ENCODE data around the gene ETV6.

The ETV6 gene

DNA sequence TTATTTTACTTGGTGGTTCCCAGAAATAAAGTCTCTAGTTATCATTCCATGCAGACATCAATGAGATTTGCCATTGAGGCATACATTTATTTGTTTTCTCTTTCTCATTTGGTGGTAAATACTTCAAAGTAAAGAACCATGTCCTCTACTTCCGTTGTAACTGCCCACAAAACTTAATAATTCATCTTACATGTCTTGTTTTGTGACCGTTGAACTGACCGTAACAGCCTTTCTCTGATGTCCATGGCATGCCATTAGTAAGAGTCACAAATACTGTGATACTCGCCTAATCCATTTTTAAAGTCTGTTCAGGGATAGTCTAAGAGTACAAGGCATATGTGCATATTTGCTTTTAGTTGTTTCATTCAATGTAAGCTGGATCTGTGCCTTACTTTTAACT, 145.3 kb downstream of the ETV6 start:
- Histone ChIP-seq H3K36me3 (ENCODE audit: insufficient read depth, low read length) (no peaks in the 10 kb centered on the region), H3K4me2 (ENCODE audit: low read length) (peak overlapping the region; percentile 3), H3K9ac (ENCODE audit: low read depth, low read length) (peak overlapping the region; percentile 47), H3K27me3 (ENCODE audit: control insufficient read depth, insufficient read depth, low read length) (no peaks in the 10 kb centered on the region), H3K4me1 (ENCODE audit: control insufficient read depth, insufficient read depth, low read length) (peaks cover 61% of the 10 kb centered on the region), H3K9me3 (replicated peaks; ENCODE audit: low read length) (no peaks in the 10 kb centered on the region), H3K4me3 (ENCODE audit: low read length) (no peak overlapping the region)

DNA sequence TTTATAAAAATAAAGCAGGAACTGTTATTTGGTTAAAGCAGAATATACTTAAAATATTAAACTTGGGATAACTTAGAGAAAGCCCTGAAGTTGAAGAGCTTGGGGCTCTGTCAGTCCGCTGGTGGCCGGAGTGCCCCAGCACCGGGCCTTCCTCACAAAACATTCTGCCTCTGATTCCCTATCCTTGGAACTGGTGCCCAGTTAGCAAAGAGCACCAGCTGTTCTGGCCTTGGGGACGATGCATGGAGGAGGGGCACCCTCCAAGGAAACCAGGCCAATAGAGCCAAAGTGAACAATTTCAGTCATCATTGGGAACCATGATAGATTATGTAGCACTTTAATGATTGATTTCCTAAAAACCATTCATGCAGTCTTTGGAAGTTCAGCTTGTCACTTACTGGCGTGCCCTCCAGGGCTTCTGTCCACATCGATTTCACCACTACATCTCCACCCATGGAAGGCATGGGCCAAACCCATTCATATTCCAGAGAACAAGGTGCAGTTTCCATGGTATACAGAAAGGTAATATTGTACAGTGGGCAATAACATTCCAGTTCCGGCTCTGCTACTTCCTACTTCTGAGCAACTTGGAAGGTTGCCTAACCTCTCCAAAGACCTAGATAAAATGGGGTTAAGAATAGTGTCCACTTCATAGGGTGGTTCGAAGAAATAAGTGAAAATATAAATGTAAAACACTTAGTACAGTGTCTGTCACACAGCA, 145.9 kb downstream of the ETV6 start:
- Histone ChIP-seq H3K36me3 (ENCODE audit: insufficient read depth, low read length) (no peaks in the 10 kb centered on the region), H3K4me2 (ENCODE audit: low read length) (peak overlapping the region; percentile 35), H3K27me3 (ENCODE audit: control insufficient read depth, insufficient read depth, low read length) (no peaks in the 10 kb centered on the region), H3K4me3 (ENCODE audit: low read length) (peak overlapping the region; percentile 32), H3K9me3 (replicated peaks; ENCODE audit: low read length) (no peaks in the 10 kb centered on the region), H3K4me1 (ENCODE audit: control insufficient read depth, insufficient read depth, low read length) (peaks cover 61% of the 10 kb centered on the region), H3K9ac (ENCODE audit: low read depth, low read length) (peak overlapping the region; percentile 47)

DNA sequence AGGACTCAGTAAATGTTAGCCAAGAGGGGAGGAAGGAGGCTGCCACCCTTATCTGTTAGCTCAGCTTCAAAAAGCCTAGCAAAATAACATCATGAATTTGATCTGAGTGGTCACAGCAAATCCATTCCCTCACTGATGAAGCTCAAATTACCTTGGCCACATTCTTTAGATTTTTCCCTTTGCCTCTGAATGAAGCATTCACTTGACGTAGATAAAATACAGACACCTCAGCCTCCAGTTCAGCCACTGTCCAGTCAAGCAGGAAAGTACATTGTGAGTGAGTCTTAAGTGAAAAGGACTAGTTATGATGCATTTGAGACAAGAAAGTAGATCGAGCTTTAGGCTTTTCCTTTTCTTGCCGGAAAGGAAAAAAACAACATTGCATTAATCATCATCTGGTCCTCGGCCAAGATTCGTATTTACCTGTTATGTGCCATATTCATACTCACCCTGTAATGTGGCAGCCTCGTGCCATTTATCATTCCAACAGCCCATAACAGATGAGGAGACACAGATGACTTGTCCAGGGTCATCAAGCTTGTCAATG, 146.5 kb downstream of the ETV6 start:
- Histone ChIP-seq H3K27me3 (ENCODE audit: control insufficient read depth, insufficient read depth, low read length) (no peaks in the 10 kb centered on the region), H3K4me3 (ENCODE audit: low read length) (peak overlapping the region; percentile 32), H3K9me3 (replicated peaks; ENCODE audit: low read length) (no peaks in the 10 kb centered on the region), H3K9ac (ENCODE audit: low read depth, low read length) (peak overlapping the region; percentile 47), H3K36me3 (ENCODE audit: insufficient read depth, low read length) (no peaks in the 10 kb centered on the region), H3K4me2 (ENCODE audit: low read length) (peak overlapping the region; percentile 35), H3K4me1 (ENCODE audit: control insufficient read depth, insufficient read depth, low read length) (peaks cover 61% of the 10 kb centered on the region)

DNA sequence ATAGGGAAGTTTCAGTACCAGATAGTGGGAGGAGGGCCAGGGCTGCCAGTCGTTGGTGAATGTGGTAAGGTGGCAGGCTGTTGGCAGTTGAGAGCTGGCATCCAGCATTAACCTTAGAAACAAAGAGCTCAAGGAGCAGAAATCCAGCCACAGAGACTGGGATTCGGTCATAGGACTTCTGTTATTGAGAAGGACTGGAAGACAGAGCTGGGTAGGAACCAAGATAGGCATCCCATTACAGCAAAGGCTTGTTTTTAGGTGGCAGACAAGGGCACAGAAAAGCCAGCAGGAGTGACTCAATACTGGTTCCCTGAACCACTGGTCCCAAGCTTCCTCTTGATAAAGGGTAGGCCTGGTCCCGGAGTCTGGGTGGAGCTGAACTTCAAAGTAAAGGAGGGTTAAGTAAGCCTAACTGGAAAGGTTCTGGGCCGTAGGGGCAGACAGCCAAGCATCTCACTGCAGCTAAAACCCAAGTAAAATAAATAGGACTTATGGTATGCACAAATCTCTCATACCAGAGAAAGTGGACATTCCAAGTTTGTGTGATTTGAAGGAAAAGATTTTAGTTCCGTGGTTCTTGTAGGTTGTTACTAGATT, 147.9 kb downstream of the ETV6 start:
- Histone ChIP-seq H3K36me3 (ENCODE audit: insufficient read depth, low read length) (no peaks in the 10 kb centered on the region), H3K4me2 (ENCODE audit: low read length) (peak overlapping the region; percentile 16), H3K4me1 (ENCODE audit: control insufficient read depth, insufficient read depth, low read length) (peaks cover 61% of the 10 kb centered on the region), H3K4me3 (ENCODE audit: low read length) (no peak overlapping the region), H3K9me3 (replicated peaks; ENCODE audit: low read length) (no peaks in the 10 kb centered on the region), H3K9ac (ENCODE audit: low read depth, low read length) (peak overlapping the region; percentile 43), H3K27me3 (ENCODE audit: control insufficient read depth, insufficient read depth, low read length) (no peaks in the 10 kb centered on the region)

DNA sequence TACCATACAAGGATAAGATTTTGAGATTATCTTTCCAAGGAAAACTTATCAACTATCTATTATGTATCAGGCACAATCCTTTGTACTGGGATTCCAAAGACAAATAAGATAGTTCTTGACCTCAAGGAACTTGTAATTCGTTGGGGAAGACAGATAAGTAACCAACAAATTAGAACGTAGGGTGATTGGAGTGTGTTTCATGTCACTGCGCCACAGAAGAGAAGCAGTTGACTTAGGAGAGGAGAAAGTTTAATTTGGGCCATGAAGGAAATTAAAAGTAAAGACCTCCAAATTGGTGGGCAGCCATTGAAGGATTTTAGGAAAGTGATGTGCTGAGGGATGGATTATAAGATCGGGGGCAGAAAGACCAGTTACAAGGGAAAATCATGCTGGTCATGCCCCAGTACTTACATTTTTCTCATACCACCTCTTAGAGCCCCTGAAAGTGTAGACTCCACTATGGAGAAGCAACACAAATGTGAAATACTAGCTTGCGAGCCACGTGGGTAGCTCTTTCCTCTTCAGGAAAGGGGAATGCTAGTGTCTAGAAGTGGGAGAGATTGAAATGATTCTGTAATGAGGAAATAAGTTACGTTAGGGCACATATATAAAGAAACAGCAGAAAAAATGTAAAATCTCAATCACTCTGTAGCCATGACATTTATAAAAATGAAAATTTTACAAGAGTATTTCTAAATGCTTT, 148.7 kb downstream of the ETV6 start:
- Histone ChIP-seq H3K4me1 (ENCODE audit: control insufficient read depth, insufficient read depth, low read length) (peaks cover 61% of the 10 kb centered on the region), H3K4me2 (ENCODE audit: low read length) (peak overlapping the region; percentile 60), H3K27me3 (ENCODE audit: control insufficient read depth, insufficient read depth, low read length) (no peaks in the 10 kb centered on the region), H3K9me3 (replicated peaks; ENCODE audit: low read length) (no peaks in the 10 kb centered on the region), H3K36me3 (ENCODE audit: insufficient read depth, low read length) (no peaks in the 10 kb centered on the region), H3K9ac (ENCODE audit: low read depth, low read length) (peak overlapping the region; percentile 31), H3K4me3 (ENCODE audit: low read length) (no peak overlapping the region)

DNA sequence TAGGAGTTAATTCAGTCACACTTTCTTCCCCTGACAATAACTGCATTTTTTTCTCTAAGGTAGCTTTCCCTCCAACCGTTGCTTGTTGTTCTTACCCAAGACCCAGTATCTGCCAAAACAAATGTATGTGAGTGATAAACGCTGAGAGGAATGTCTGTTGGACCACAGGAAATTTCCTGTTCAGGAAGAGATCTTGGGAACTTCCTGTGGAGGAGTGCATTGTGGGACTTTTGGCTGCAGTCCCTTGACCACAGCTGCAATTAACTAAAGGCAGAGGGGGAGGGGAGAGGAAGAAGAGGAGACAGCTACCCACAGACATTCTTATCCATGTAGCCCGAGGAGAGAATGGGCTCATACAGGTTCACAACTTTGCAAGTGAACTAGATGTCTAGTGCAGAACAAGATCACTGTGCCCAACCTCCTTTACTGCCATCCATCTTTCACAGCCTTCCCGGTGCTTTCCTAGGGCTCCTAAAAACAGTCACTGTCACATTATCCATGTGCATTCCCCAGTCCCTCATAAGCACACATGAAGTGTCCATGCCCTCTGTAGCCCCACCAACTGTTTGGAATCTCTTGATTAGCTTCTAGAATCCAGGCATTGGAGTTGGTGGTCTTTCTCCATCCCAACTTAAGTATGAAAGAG, 149.5 kb downstream of the ETV6 start:
- Histone ChIP-seq H3K4me2 (ENCODE audit: low read length) (peak overlapping the region; percentile 60), H3K9me3 (replicated peaks; ENCODE audit: low read length) (no peaks in the 10 kb centered on the region), H3K27me3 (ENCODE audit: control insufficient read depth, insufficient read depth, low read length) (no peaks in the 10 kb centered on the region), H3K9ac (ENCODE audit: low read depth, low read length) (peak overlapping the region; percentile 37), H3K4me1 (ENCODE audit: control insufficient read depth, insufficient read depth, low read length) (peaks cover 55% of the 10 kb centered on the region), H3K36me3 (ENCODE audit: insufficient read depth, low read length) (no peaks in the 10 kb centered on the region), H3K4me3 (ENCODE audit: low read length) (no peak overlapping the region)

DNA sequence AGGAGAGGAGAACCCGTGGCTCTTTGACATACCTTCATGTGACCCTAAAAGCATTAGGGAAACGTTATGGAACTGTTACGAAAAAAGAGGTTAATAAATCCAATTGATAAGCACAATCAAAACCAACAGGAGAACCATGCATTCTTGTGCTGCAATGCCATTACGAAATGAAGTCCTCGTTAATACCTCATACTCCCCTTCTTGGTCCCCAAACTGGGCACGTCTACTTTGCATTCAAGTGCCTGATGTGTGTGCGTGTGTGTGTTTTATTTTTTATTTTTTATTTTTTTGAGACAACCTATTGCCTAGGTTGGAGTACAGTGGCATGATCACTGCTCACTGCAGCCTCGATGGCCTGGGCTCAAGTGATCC, 150.0 kb downstream of the ETV6 start:
- no peaks in the 10 kb centered on the region for H3K27me3 ChIP-seq (ENCODE audit: control insufficient read depth, insufficient read depth, low read length)
- H3K4me1 ChIP-seq (ENCODE audit: control insufficient read depth, insufficient read depth, low read length) = peaks cover 50% of the 10 kb centered on the region
- no peak overlapping the region for H3K4me3 ChIP-seq (ENCODE audit: low read length)
- peak overlapping the region; percentile 60 for H3K4me2 ChIP-seq (ENCODE audit: low read length)
- peak overlapping the region; percentile 37 for H3K9ac ChIP-seq (ENCODE audit: low read depth, low read length)
- no peaks in the 10 kb centered on the region for H3K9me3 ChIP-seq (replicated peaks; ENCODE audit: low read length)
- H3K36me3 ChIP-seq (ENCODE audit: insufficient read depth, low read length) = no peaks in the 10 kb centered on the region

DNA sequence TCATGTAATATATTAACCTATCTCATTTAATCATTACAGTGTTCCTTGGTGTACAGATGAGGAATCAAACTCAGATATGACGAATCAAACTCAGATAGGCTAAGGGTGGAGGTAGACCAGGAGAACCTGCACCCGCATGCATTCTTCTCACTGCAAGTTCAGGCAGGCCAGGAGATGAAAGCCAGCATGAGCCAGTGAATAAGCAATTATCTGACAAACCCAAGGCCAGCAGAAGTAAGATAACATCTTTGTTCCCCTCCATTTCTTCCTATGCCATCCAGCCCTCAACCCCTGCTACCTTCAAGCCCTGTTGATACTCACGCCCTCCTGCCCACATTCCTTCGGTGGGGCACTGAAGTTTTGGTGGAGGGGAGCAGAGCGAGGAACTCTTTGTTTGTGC, 152.2 kb downstream of the ETV6 start:
- Histone ChIP-seq H3K4me2 (ENCODE audit: low read length) (no peak overlapping the region), H3K36me3 (ENCODE audit: insufficient read depth, low read length) (no peaks in the 10 kb centered on the region), H3K4me3 (ENCODE audit: low read length) (no peak overlapping the region), H3K9me3 (replicated peaks; ENCODE audit: low read length) (no peaks in the 10 kb centered on the region), H3K27me3 (ENCODE audit: control insufficient read depth, insufficient read depth, low read length) (no peaks in the 10 kb centered on the region), H3K9ac (ENCODE audit: low read depth, low read length) (no peak overlapping the region), H3K4me1 (ENCODE audit: control insufficient read depth, insufficient read depth, low read length) (peaks cover 29% of the 10 kb centered on the region)

DNA sequence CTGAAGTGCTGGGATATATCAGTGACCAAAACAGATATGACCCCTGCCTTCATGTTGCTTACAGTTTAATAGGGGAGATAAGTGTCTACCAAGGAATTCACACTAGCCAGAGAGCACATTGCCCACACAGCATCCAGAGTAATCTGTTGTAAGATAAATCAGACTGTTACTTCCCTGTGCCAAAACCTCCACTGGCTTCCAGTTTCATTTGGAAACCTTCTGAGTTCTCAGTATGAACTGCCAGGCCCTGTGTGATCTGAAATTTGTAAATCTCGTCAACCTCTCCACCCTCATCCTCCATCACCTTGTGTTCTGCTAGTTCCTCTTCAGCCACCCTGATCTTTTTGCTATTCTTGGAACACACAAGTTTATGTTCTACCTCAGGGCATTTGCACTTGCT, 154.7 kb downstream of the ETV6 start:
- Histone ChIP-seq H3K4me2 (ENCODE audit: low read length) (no peak overlapping the region), H3K9ac (ENCODE audit: low read depth, low read length) (no peak overlapping the region), H3K4me1 (ENCODE audit: control insufficient read depth, insufficient read depth, low read length) (peaks cover 5% of the 10 kb centered on the region), H3K9me3 (replicated peaks; ENCODE audit: low read length) (no peaks in the 10 kb centered on the region), H3K4me3 (ENCODE audit: low read length) (no peak overlapping the region), H3K36me3 (ENCODE audit: insufficient read depth, low read length) (no peaks in the 10 kb centered on the region), H3K27me3 (ENCODE audit: control insufficient read depth, insufficient read depth, low read length) (no peaks in the 10 kb centered on the region)

DNA sequence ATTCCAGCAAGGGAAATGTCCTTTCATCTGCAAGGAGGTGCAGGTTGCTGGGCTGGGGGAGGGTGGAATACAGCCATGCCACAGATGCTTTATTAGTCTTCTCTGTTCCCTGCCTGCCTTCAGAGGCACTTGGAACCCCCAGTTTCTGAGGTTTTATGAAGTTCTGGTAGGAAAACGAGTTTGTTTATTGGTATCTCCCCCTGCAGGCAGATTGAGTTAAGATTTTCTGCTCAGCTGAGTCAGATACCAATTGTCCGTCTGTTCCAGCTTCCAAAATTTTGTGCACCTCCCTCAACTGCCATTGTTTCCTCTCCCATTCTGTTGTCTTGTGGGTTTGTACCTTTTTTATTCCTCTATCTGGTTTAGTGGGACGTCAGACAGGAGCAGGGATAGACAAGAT, 155.6 kb downstream of the ETV6 start:
- Histone ChIP-seq H3K36me3 (ENCODE audit: insufficient read depth, low read length) (no peaks in the 10 kb centered on the region), H3K4me2 (ENCODE audit: low read length) (no peak overlapping the region), H3K4me1 (ENCODE audit: control insufficient read depth, insufficient read depth, low read length) (no peaks in the 10 kb centered on the region)

DNA sequence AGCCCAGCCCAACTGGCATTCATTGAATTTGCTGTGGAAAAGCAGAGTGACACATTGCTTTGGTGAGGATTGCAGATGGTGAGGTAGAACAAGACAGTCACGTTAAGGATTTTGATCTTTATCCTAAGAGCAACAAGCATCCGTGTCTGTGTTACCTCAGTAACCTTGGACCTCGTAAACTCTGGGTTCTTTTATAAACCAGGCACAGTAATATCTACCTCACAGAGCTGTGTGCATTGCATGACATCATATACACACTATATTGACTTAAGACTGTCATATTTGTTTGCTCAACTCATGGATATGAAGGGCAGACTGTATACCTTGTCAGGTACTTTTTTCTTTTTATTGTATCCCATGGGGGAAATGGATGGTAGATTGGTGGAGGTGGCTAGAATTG, 156.2 kb downstream of the ETV6 start:
- H3K4me1 ChIP-seq (ENCODE audit: control insufficient read depth, insufficient read depth, low read length) = no peaks in the 10 kb centered on the region
- H3K4me3 ChIP-seq (ENCODE audit: low read length) = no peak overlapping the region
- no peak overlapping the region for H3K4me2 ChIP-seq (ENCODE audit: low read length)
- H3K9me3 ChIP-seq (replicated peaks; ENCODE audit: low read length) = no peaks in the 10 kb centered on the region
- no peak overlapping the region for H3K9ac ChIP-seq (ENCODE audit: low read depth, low read length)
- no peaks in the 10 kb centered on the region for H3K27me3 ChIP-seq (ENCODE audit: control insufficient read depth, insufficient read depth, low read length)
- no peaks in the 10 kb centered on the region for H3K36me3 ChIP-seq (ENCODE audit: insufficient read depth, low read length)

More for the DNA sequence above, 155.6 kb downstream of the ETV6 start:
- no peaks in the 10 kb centered on the region for H3K27me3 ChIP-seq (ENCODE audit: control insufficient read depth, insufficient read depth, low read length)
- no peak overlapping the region for H3K4me3 ChIP-seq (ENCODE audit: low read length)
- no peak overlapping the region for H3K9ac ChIP-seq (ENCODE audit: low read depth, low read length)
- H3K9me3 ChIP-seq (replicated peaks; ENCODE audit: low read length) = no peaks in the 10 kb centered on the region

Measured in skeletal muscle satellite cell (primary cell).